Glomerular endothelial cell (primary cell): ENCODE measurements around the gene PRR19. TPM values are rescaled to one million over a fixed set of nuclear protein-coding genes. Genes with fewer than 3 reads are reported as not detected.

Source experiments
- DNase-seq: peaks from one replicate; pipeline ENCODE4 v3.0.0-alpha.2; 2011; ENCODE audit warnings: low read depth, low spot score; ENCODE audit errors: extremely low read depth
- total RNA-seq: library from RNA; depleted of rRNA; stranded (reverse); fragments of >200 nt; gene quantifications from 2 replicates; pipeline ENCODE4 v1.2.3, GENCODE V29; 2015

Gene PRR19
- total RNA-seq, 1 donor from 2014 or later = 1.8 TPM

DNA sequence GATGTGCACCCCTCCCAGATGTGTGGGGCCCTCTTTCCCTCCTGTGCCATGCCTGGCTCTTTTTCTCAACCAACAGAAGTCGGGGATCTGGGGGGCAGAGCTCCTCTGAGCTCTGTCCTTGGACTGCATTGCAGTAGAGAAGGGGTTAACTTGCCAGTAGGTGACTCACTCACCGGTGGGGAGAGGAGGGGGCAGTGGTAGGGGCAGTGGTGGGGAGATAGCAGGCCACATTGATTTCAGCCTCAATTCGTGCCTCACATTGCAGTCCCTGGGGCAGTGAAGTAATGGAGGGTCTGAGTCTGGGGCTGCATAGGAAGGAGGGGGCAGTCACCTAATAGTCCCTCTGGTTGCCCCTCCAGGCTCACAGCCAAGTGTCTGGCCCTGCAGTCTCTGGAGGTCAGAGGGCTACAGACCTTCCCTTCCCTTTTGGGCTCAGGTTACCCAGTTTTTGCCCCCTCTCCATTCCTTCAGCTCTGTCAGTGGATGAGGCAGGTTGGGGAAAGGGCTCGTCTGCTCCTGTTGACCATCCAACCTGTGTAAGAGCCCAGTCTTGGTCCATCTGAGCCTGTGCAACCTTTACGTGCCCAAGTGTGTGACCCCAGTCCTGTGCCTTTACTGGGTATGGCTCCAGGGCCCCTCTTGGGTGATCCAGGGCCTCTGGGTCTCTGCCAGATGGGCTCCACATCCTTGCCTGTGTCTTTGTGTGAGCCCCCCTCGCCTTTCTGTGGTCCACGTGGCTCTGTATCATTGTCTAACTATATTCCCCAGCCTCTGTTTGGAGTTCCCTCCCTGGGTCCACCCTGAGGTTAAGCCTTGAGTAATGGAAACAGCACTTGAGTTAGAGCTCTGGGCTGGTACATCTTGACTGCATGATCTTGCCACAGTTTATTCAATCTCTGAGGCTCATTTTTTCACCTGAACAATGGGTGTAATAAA lies 19.8 kb upstream of the PRR19 start:
- DNase-seq = no peak

DNA sequence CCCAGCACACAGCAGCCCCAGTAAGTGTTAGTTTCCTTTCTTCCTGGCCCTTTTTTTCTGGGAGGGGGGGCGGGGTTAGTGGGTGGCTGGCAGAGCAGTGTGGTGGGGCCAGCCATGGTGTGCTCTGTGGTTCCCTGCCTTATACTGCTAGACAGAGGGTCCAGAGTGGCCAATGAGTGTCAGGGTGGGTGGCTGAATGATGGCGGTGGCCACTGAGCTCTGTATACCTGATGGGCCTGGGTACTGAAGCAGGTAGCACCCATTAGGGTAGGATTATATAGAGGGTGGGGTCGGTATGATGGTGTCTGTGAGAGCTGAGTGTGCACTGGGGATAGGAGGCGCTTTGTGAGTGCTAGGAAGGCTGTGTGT lies 19.1 kb upstream of the PRR19 start:
- no peak for DNase-seq

DNA sequence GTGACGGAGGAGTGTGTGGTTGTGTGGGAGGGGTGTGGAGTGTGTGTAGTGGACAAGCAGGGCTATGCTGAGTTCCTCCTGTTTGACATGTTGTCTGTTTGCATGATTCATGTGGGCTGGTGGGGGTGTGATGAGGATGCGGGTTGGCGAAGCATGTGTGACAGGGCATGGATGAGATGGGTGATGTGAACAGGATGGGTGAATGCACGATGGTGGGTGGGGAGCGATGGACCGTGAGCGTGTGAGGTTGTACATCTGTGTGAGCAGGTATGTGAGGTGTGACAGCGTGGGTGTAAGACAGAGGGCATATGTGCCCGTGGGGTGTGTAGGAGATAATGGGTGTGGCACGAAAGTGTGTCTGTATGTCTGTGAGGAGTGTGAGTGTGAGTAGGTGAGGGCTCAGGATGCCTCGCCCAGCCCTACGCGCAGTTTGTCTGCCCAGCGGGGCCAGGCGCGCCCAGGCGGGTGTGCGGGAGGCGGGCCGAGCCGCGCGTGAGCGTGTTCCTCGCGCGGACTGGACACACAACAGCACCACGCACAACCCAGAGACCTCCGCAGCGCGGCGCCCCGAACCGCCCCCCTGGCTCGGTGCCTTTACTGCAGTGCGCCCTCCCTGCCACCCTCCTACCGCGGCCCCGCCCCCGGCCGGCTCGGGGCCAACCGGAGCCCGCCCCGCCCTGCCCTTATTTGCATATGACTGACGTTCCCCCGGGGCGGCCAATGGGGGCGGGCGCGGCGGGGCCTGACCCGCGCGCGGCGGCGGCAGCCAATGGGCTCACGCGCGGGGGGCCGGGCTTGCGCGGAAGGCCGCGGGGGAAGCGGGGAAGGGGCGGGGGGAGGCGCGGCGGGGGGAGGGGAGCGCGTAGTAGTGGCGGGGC lies 18.5 kb upstream of the PRR19 start:
- DNase-seq = no peak

DNA sequence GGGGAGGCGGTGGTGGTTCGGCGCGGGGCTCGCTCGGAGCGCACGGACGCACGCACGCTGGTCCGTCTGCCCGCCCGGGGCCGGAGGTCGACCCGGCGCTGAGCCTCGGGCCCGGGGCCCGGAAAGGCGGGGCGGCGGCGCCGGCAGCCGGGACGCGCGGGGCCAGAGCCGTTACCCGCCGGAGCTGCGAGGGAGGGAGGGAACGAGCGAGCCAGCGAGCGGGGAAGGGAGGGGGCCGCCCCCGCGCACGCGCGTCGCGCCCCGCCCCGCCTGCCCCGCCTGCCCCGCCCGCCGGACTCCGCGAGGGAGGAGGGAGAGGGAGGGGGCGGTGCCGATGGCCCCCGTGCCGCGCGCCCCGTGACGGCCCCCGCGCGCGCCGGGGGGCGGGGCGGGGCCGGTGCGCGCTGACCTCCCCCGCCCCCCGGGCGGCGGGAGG lies 17.8 kb upstream of the PRR19 start:
- DNase-seq = no peak

DNA sequence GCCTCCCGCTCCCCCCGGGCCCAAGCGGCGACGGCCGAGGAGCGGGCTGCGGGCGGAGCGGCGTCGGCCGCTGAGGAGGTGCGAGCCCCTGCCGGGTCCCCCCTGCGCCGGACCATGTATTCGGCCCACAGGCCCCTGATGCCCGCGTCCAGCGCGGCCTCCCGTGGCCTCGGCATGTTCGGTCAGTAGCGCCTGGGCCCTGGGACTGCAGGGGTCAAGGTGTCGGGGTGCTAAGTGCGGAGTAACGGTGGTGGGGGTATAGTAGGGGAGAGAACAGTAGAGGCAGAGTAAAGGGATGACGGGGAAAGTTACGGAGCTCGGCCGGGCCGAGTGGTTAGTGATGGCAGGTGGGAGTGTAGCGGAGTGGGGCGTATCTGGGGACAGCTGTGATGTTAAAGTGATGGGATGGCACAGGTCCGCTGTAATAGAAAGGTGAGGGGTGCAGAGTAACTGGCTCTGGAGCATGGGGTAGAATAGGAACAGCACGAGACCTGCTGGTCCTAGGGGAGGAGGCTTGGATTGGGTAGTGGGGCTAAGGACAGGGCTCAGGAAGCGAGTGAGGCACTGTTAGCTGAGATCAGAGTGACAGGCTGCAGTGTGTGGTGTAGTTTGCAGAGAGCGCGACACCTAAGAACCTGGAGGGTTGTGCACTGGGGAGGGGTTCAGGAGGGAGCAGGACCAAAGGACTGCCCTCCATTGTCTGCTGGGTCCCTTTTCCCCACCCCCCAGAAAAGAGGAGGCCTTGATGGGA lies 17.2 kb upstream of the PRR19 start:
- DNase-seq = no peak

DNA sequence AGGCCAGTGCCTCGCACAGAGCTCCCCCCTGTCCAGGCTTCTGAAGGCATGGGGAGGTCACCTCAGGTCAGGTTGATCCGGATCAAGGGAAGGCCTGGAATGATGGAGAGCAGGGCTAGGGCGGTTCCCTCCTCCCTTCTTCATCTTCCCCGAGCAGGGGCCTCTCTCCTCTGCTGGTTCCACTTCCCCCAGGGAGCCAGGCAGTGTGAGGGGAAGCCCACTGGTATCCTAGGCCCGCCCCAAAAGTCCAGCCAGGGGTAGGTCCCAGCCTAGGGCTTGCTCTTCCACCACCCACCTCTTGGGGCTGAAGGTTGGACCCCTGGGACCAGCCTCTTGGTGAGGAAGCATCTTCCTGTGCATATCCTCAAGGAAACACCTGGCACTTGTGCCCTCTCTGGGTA lies 16.4 kb upstream of the PRR19 start:
- DNase-seq = no peak

DNA sequence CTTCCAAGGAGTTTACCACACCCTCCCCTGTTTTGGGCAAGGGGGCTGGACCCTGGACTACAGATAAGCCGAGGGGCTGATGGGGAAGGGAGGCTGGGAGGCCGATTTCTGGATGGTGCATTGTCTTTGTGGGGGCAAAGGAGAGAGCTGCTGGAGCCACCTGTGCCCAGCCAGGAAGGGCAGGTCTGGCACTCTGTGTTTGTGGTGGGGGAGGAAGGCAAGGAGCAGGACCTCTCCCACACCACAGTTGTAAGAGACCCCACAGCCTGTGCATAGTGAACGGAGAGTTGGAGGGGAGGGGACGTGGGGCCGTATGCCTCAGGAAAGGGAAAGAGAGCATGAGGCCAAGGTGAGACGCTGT lies 16.0 kb upstream of the PRR19 start:
- no peak for DNase-seq

DNA sequence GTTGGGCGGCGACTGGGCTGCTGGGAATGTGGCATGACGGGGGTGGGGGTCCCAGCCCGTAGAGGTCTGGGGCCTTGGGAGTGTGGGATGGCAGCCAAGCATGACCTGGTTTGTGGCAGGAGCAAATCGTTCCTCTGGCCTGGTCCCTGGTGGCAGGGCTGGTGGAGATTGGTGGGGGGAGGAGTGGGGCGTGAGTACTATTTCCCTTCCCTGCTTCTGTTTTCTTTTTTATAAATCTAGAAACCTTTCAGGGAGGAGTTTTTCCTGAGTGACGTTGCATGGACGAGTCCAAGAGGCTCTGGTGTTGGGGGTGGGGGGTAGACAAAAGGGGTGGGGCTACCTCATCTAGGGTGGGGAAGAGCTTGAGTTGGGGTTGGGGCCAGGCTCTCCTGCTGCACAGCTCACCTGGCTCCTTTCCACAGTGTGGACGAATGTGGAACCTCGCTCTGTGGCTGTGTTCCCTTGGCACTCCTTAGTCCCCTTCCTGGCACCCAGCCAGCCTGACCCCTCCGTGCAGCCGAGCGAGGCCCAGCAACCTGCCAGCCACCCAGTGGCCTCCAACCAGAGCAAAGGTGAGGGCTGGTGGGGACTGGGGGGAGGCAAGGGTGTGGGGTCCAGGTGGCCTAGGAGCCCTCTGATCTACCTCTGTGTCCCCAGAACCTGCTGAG lies 15.4 kb upstream of the PRR19 start:
- DNase-seq = no peak

DNA sequence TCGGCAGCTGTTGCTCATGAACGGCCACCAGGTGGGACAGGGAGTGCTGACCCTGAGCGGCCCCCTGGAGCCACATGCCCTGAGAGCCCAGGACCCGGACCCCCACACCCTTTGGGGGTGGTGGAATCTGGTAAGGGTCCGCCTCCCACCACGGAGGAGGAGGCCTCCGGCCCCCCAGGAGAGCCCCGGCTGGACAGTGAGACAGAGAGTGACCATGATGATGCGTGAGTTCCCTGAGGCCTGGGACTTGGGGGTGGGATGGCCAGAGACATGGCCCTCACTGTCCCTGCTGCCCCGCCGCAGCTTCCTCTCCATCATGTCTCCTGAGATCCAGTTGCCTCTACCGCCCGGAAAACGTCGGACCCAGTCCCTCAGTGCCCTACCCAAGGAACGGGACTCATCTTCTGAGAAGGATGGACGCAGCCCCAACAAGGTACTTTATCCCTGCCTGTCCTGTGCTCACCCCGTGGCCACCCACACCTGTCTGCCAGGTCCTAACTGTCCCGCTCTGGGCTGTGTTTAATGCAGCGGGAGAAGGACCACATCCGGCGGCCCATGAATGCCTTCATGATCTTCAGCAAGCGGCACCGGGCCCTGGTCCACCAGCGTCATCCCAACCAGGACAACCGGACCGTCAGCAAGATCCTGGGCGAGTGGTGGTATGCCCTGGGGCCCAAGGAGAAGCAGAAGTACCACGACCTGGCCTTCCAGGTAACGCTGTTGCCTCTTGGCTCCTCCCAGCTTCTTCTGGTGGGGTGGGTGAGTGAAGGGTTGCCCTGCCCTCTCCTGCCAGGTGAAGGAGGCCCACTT lies 14.7 kb upstream of the PRR19 start:
- no peak for DNase-seq

DNA sequence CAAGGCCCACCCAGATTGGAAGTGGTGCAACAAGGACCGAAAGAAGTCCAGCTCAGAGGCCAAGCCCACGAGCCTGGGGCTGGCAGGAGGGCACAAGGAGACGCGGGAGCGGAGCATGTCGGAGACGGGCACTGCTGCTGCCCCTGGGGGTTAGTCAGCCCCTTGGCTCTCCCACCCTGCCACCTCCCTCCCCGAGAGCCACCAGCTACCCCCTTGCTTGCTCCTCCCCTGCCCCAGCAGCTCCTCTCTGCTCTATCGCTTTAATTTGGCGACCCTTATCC lies 14.2 kb upstream of the PRR19 start:
- no peak for DNase-seq

DNA sequence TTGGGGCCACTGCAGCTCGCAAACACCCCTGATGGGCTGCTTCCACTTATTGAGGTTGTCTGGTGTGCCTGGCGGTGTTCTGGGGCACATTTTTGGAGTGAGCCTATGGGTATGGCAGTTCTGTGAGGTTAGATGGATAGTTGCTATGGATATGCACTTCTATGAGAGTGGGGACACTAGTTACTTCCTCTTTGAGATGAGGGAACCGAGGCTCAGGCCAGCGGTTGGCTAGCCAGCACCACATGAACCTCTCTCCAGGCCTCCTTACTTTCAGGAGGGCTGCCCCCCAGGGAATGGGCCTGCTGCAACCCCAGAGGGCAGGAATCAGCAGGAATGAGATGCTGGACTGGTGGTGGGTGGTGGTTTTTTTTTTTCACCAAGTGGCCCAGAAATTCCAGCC lies 13.5 kb upstream of the PRR19 start:
- no peak for DNase-seq

DNA sequence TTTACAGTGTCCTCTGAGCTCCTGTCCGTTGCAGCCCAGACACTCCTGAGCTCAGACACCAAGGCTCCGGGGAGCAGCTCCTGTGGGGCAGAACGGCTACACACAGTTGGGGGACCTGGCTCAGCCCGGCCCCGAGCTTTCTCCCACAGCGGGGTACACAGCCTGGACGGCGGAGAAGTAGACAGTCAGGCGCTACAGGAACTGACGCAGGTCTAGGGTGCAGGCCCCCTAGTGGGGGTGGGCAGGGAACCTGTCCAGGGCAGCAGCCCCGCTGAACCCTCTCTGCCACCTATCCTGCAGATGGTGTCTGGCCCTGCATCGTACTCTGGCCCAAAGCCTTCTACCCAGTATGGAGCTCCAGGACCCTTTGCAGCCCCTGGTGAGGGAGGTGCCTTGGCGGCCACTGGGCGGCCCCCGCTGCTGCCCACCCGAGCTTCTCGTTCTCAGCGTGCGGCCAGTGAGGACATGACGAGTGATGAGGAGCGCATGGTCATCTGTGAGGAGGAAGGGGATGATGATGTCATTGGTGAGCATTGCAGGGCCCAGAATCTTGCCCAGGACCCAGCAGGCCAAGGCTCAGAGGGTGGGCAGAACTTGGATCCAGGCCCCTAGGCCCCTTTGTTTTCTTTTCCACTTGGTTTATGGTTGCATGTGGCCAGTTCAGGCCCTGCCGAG lies 12.9 kb upstream of the PRR19 start:
- DNase-seq = no peak

DNA sequence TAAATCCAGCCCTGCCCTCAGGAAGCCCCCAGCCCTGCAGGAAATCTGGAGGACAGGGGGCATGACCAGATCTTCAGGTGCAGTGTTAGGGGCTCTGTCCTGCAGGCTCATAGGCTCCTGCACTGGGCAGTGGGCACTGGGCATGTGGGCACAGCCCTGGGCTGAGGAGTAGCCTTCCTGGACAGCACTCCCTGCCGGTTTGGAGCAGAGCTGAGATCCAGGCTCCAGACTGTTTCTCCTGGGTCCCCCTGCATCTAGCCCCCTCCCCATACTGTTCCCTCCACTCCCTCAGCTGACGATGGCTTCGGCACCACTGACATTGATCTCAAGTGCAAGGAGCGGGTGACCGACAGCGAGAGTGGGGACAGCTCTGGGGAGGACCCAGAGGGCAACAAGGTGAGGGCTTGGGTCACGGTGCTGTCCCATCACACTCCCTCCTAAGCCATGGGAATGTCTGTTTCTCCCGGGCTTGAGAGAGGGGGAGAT lies 12.3 kb upstream of the PRR19 start:
- no peak for DNase-seq

DNA sequence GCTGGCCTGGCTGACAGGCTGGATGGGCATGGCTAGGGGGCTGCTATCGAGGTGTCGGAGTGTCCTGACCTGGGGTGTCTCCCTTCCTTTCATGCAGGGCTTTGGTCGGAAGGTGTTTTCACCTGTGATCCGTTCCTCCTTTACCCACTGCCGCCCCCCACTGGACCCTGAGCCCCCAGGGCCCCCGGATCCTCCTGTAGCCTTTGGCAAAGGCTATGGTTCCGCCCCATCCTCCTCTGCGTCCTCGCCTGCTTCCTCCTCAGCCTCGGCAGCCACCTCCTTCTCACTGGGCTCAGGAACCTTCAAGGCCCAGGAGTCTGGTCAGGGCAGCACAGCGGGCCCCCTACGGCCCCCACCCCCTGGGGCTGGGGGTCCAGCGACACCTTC lies 11.8 kb upstream of the PRR19 start:
- DNase-seq = no peak

DNA sequence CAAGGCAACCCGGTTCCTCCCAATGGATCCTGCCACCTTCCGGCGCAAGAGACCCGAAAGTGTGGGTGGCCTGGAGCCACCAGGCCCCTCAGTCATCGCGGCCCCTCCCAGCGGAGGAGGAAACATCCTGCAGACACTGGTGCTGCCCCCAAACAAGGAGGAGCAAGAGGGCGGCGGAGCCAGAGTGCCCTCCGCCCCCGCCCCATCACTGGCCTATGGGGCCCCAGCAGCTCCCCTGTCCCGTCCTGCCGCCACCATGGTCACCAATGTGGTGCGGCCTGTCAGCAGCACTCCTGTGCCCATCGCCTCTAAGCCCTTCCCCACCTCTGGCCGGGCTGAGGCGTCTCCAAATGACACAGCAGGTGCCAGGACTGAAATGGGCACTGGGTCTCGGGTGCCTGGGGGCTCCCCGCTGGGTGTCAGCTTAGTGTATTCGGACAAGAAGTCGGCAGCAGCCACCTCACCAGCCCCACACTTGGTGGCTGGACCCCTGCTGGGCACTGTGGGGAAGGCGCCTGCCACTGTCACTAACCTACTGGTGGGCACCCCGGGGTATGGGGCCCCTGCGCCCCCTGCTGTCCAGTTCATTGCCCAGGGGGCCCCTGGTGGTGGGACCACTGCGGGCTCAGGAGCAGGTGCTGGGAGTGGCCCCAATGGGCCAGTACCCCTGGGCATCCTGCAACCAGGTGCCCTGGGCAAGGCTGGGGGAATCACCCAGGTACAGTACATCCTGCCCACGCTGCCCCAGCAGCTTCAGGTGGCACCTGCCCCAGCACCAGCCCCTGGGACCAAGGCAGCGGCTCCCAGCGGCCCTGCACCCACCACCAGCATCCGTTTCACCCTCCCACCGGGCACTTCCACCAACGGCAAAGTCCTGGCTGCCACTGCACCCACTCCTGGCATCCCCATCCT lies 11.2 kb upstream of the PRR19 start:
- DNase-seq = no peak

DNA sequence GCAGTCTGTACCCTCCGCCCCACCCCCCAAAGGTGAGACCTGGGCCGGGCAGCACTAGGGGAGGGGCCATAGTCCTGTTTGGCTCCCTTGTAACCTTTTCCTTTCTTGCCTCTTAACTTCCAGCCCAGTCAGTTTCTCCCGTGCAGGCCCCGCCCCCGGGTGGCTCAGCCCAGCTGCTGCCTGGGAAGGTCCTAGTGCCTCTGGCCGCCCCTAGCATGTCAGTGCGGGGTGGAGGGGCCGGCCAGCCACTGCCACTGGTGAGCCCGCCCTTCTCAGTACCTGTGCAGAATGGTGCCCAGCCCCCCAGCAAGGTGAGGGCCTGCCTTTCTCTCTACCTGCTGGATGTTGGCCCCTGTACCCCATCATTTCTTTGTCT lies 10.5 kb upstream of the PRR19 start:
- no peak for DNase-seq

DNA sequence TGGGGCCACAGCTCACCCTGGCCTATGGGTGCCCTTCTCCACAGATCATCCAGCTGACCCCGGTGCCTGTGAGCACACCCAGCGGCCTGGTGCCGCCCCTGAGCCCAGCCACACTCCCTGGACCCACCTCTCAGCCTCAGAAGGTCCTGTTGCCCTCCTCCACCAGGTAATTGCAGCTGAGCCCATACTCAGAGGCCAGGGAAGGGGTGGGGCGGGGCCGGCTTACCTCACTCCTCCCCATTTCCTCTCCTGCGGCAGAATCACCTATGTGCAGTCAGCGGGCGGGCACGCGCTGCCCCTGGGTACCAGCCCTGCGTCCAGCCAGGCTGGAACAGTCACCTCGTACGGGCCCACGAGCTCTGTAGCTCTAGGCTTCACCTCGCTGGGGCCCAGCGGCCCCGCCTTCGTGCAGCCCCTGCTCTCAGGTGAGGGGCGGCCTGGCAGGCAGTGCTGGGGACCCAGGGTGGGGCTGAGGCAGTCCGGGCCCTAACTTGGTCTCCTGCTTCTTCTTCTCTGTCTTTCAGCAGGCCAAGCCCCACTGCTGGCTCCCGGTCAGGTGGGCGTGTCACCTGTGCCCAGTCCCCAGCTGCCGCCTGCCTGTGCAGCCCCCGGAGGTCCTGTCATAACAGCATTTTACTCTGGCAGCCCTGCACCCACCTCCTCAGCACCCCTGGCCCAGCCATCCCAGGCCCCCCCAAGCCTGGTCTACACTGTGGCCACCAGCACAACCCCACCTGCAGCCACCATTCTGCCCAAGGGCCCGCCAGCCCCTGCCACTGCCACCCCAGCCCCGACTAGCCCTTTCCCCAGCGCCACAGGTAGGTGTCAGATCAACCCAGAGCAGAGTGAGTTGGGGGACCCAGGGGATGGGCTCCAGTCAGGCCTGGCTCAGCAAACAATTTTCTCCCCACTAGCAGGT lies 9.6 kb upstream of the PRR19 start:
- DNase-seq = no peak
